ENCODE data around the gene DHX16. TPM values are rescaled to one million over a fixed set of nuclear protein-coding genes. Genes with fewer than 3 reads are reported as not detected.

Gene DHX16
- total and polyA plus RNA-seq, 2 of the 4 experiments (the other 2 are of a cell fraction), result 47.9 to 48.4 TPM

- peak overlapping the region; percentile 74 for H2AK9ac ChIP-seq (replicated peaks; ENCODE audit: low read depth, low read length, poor library complexity)
- no TSS peak for BruUV-seq (replicated peaks)
- peaks cover 21% of the 10 kb centered on the region for H3K4me1 ChIP-seq (ENCODE audit: control insufficient read depth, insufficient read depth, low read length)
- ATAC-seq (ENCODE audit: low read depth) (no peak), DNase-seq (no peak)
- no peaks in the 10 kb centered on the region for H3K9me3 ChIP-seq (ENCODE audit: control insufficient read depth, insufficient read depth, low read length)
- H4K8ac ChIP-seq (ENCODE audit: low read depth in 2 of 2, low read length in 2 of 2), result peak overlapping the region; percentile 62 to 79; a peak in 3 of 4 replicates
- dilution Hi-C loops (cut with HindIII; ENCODE audit: low sequenced_read_pairs, unreplicated experiment) (no loop called here), intact Hi-C loops (cut with micrococcal nuclease) (loop anchor here (1.0 kb wide), 1 partner anchor 26 kb away; the partner anchor contains the start of gene MDC1), in situ Hi-C loops (cut with MboI; ENCODE audit: low sequenced_read_pairs) (no loop called here)
- peak overlapping the region; percentile 71; the same call in 1 of the 2 replicates for H2AK5ac ChIP-seq (ENCODE audit: low read depth, low read length)
- peak overlapping the region; percentile 83 for H2AFZ ChIP-seq (replicated peaks; ENCODE audit: low read length, poor library complexity)
- H4K91ac ChIP-seq (ENCODE audit: insufficient read depth, low read depth, low read length), result peak overlapping the region; percentile 53; the same call in 1 of the 2 replicates
- peak overlapping the region; percentile 49 for H3K9ac ChIP-seq (ENCODE audit: low read depth, low read length)
- H2BK15ac ChIP-seq (ENCODE audit: low read depth, low read length), result no peak overlapping the region
- H3K4me2 ChIP-seq (ENCODE audit: low read depth, low read length), result peak overlapping the region; percentile 49
- H3K4me3 ChIP-seq (ENCODE audit: insufficient read depth, low read depth, low read length), result peak overlapping the region; percentile 89; the same call in 1 of the 2 replicates
- peak overlapping the region; percentile 53 for H3K27ac ChIP-seq (ENCODE audit: insufficient read depth, low read length)
- TF ChIP-seq MAFK (IDR thresholded peaks at IDR 0.05; ENCODE audit: low read depth, low read length), result no peak
- TF ChIP-seq USF2 (IDR thresholded peaks at IDR 0.05; ENCODE audit: low read depth, low read length), result peak; percentile 48
- no peak for TF ChIP-seq RFX5 (IDR thresholded peaks at IDR 0.05; ENCODE audit: low read depth, low read length)
- no peak for TF ChIP-seq ELK1 (IDR thresholded peaks at IDR 0.05; ENCODE audit: borderline replicate concordance, low read depth, low read length)
- TF ChIP-seq NFE2L2 (IDR thresholded peaks at IDR 0.05; ENCODE audit: low read depth, low read length), result no peak
- TF ChIP-seq CHD1 (IDR thresholded peaks at IDR 0.05; ENCODE audit: low read depth, low read length), result no peak
- no peak for TF ChIP-seq MXI1 (IDR thresholded peaks at IDR 0.05; ENCODE audit: borderline replicate concordance, low read depth, low read length)
- no peak for TF ChIP-seq CTCF (conservative IDR thresholded peaks at IDR 0.05; ENCODE audit: low read depth, low read length)
- peaks cover 16% of the 10 kb centered on the region for H3K9me1 ChIP-seq (ENCODE audit: insufficient read depth, low read length)
- no peaks in the 10 kb centered on the region for H3K36me3 ChIP-seq (ENCODE audit: control insufficient read depth, insufficient read depth, low read length)
- H2BK120ac ChIP-seq (ENCODE audit: low read depth, low read length), result peak overlapping the region; percentile 66
- peak overlapping the region; percentile 83; the same call in 1 of the 2 replicates for H3K56ac ChIP-seq (ENCODE audit: extremely low read depth, insufficient read depth, low read length)
- H2BK5ac ChIP-seq (ENCODE audit: low read depth, low read length, poor library complexity, severe bottlenecking), result peak overlapping the region; percentile 83
- H4K5ac ChIP-seq (ENCODE audit: low read depth, low read length), result peak overlapping the region; percentile 32; the same call in 1 of the 2 replicates
- peak overlapping the region; percentile 69 for H3K4ac ChIP-seq (ENCODE audit: low read depth, low read length)
- peak overlapping the region; percentile 43; the same call in 1 of the 2 replicates for H3K14ac ChIP-seq (replicated peaks; ENCODE audit: low read depth, low read length)
- H3K79me1 ChIP-seq (ENCODE audit: low read depth in 1 of 2, low read length in 2 of 2), result peaks cover 18 to 34% of the 10 kb centered on the region in 2 experiments; a peak in 3 of 4 replicates
- H4K20me1 ChIP-seq (ENCODE audit: insufficient read depth, low read length), result peaks cover under 1% of the 10 kb centered on the region; the same call in 1 of the 2 replicates
- 0 out of 2 replicates have a peak overlapping the region, but pooled peaks have one; percentile 63 for H2BK20ac ChIP-seq (ENCODE audit: low read depth, low read length)
- H3K23ac ChIP-seq (ENCODE audit: low read depth, low read length), result peak overlapping the region; percentile 62; the same call in 1 of the 2 replicates
- no CpG with 5 or more reads among the region's 8 CpGs for WGBS, 2 experiments (ENCODE audit: extremely low coverage in 2 of 2, insufficient read length in 1 of 2)
- CTCF ChIA-PET, result interaction anchor here (1.2 kb wide), 1 partner anchor 12 kb away, joined by 3 read pairs; no protein-coding TSS in a partner anchor
- H3K27me3 ChIP-seq (ENCODE audit: control insufficient read depth, insufficient read depth, low read length), result no peaks in the 10 kb centered on the region
- 0 out of 2 replicates have a peak overlapping the region, but pooled peaks have one; percentile 42 for H3K18ac ChIP-seq (ENCODE audit: low read depth, low read length)
- POLR2A ChIA-PET (ENCODE audit: unreplicated experiment), result interaction anchor here (0.5 to 1.5 kb wide), 3 partner anchors 27 to 100 kb away, joined by 3 to 5 read pairs (median 3); no protein-coding TSS in a partner anchor
These were observed 18.5 kb upstream of the DHX16 start for GRCh38 chr6:30691208-30691847.

Data from IMR-90 (cell line).